Fibroblast of lung (primary cell): Measurements from ENCODE around the gene DCUN1D1. TPM values are rescaled to one million over a fixed set of nuclear protein-coding genes. Genes with fewer than 3 reads are reported as not detected.
A peak's percentile ranks its signal among the peaks of the same experiment; 100 is the strongest.

Experiments used
- DNase-seq, 2 donors: peaks; one replicate each; pipeline versions ENCODE4 v3.0.0 to v3.0.0-alpha.2; 2010; ENCODE audit warnings: low read depth in 2 of 2
- H2AFZ ChIP-seq: 2 replicates; pipeline ENCODE4 v1.5.1; 2012; ENCODE audit warnings: low read length, control low read depth, inconsistent platforms
- H3K27ac ChIP-seq: 2 replicates; pipeline ENCODE4 v1.5.1; 2011; ENCODE audit warnings: low read length, control low read depth; ENCODE audit not compliant: insufficient read depth
- H3K27me3 ChIP-seq: 2 replicates; pipeline ENCODE4 v1.5.1; 2011; ENCODE audit warnings: mild to moderate bottlenecking, low read length; ENCODE audit not compliant: control insufficient read depth, insufficient read depth
- H3K36me3 ChIP-seq: 2 replicates; pipeline ENCODE4 v1.5.1; 2011; ENCODE audit warnings: low read length; ENCODE audit not compliant: control insufficient read depth, insufficient read depth
- H3K4me1 ChIP-seq: 2 replicates; pipeline ENCODE4 v1.5.1; 2011; ENCODE audit warnings: low read length; ENCODE audit not compliant: control insufficient read depth, insufficient read depth; ENCODE audit errors: extremely low read depth
- H3K4me2 ChIP-seq: 2 replicates; pipeline ENCODE4 v1.5.1; 2011; ENCODE audit warnings: low read length, control low read depth; ENCODE audit not compliant: insufficient read depth; ENCODE audit errors: extremely low read depth
- H3K4me3 ChIP-seq, 4 experiments: fragments of 200-600 bp in 1 of 4; sonication (generic) in 1 of 4; replicated peaks in 1 of 4; 2 replicates each; pipeline ENCODE4 v1.5.1; 2011 to 2016; ENCODE audit warnings: low read length in 4 of 4, low read depth in 3 of 4, mild to moderate bottlenecking in 3 of 4, control low read depth in 2 of 4, inconsistent platforms in 1 of 4, mixed read lengths in 1 of 4; ENCODE audit not compliant: insufficient read depth in 1 of 4; ENCODE audit errors: control extremely low read depth in 1 of 4
- H3K79me2 ChIP-seq: 2 replicates; pipeline ENCODE4 v1.5.1; 2012; ENCODE audit warnings: mild to moderate bottlenecking, low read length, inconsistent platforms; ENCODE audit not compliant: control insufficient read depth, insufficient read depth
- H3K9ac ChIP-seq: 2 replicates; pipeline ENCODE4 v1.5.1; 2011; ENCODE audit warnings: mild to moderate bottlenecking, low read length, control low read depth; ENCODE audit not compliant: insufficient read depth
- H3K9me3 ChIP-seq: 2 replicates; pipeline ENCODE4 v1.5.1; 2012; ENCODE audit warnings: low read depth, low read length; ENCODE audit not compliant: control insufficient read depth, insufficient read depth
- H4K20me1 ChIP-seq: 2 replicates; pipeline ENCODE4 v1.5.1; 2011; ENCODE audit warnings: low read length; ENCODE audit not compliant: control insufficient read depth, insufficient read depth; ENCODE audit errors: extremely low read depth
- EZH2 ChIP-seq: IDR thresholded peaks from 2 replicates; pipeline ENCODE4 v1.5.1; 2012; ENCODE audit warnings: low read length, control low read depth, mild to moderate bottlenecking; ENCODE audit errors: missing control alignments
- polyA plus RNA-seq, 2 donors: library from polyadenylated mRNA; depleted of rRNA in 1 of 2; stranded (reverse) in 1 of 2; unstranded in 1 of 2; fragments of >200 nt; gene quantifications; 2 replicates each; pipeline ENCODE4 v1.2.1, GENCODE V29; 2011 to 2012; ENCODE audit warnings: missing spikeins in 1 of 2
- total RNA-seq: library from RNA; depleted of rRNA; stranded (reverse); fragments of >200 nt; gene quantifications from 2 replicates; pipeline ENCODE4 v1.2.1, GENCODE V29; 2014
- TF ChIP-seq, protein P1 (sequence below), 2 donors: IDR thresholded peaks in 1 of 2; conservative IDR thresholded peaks in 1 of 2; 1 replicate in 1 of 2; 2 replicates in 1 of 2; pipeline ENCODE4 v1.5.1; 2011 to 2012; ENCODE audit warnings: low read length in 2 of 2, control low read depth in 1 of 2, inconsistent platforms in 1 of 2, low read depth in 1 of 2, mild to moderate bottlenecking in 1 of 2

The DCUN1D1 gene
- total and polyA plus RNA-seq, 2 donors (not counting 1 experiment from before 2014, with no cell fraction given): 26.6 to 31.0 TPM

DNA sequence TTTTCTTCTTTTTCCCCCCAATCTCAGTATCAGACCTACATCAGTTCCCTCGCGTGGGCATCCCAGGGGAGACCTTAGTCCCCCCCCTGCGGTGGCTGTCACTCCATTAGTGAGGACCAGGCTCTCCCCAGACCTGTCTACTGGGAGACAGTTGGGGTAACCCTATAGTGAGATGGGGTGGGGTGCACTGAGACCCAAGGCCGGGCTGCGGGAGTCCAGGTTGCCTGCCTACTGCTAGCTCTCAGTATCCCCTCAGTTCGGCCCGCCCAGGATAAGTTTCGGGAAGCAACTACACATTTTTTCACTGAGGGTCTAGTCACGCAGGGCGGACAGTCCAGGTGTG lies 671 bp upstream of the DCUN1D1 start:
- peak overlapping the region; percentile 67 for H3K9ac ChIP-seq
- TF ChIP-seq, protein P1, sequence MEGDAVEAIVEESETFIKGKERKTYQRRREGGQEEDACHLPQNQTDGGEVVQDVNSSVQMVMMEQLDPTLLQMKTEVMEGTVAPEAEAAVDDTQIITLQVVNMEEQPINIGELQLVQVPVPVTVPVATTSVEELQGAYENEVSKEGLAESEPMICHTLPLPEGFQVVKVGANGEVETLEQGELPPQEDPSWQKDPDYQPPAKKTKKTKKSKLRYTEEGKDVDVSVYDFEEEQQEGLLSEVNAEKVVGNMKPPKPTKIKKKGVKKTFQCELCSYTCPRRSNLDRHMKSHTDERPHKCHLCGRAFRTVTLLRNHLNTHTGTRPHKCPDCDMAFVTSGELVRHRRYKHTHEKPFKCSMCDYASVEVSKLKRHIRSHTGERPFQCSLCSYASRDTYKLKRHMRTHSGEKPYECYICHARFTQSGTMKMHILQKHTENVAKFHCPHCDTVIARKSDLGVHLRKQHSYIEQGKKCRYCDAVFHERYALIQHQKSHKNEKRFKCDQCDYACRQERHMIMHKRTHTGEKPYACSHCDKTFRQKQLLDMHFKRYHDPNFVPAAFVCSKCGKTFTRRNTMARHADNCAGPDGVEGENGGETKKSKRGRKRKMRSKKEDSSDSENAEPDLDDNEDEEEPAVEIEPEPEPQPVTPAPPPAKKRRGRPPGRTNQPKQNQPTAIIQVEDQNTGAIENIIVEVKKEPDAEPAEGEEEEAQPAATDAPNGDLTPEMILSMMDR (conservative IDR thresholded peaks at IDR 0.05 in 1 of 2, IDR thresholded peaks at IDR 0.05 in 1 of 2; ENCODE audit: low read depth in 1 of 2, low read length in 2 of 2): no peak
- no peak for TF ChIP-seq EZH2
- H3K27ac ChIP-seq: peak overlapping the region; percentile 38
- H3K4me1 ChIP-seq: no peaks in the 10 kb centered on the region
- no peaks in the 10 kb centered on the region for H4K20me1 ChIP-seq
- peaks cover 38% of the 10 kb centered on the region for H3K79me2 ChIP-seq
- peak overlapping the region; percentile 40 to 67 (median 54) for H3K4me3 ChIP-seq
- H3K27me3 ChIP-seq: no peaks in the 10 kb centered on the region
- no peaks in the 10 kb centered on the region for H3K36me3 ChIP-seq
- peak overlapping the region; percentile 67 for H2AFZ ChIP-seq
- H3K4me2 ChIP-seq: peak overlapping the region; percentile 44
- H3K9me3 ChIP-seq: no peaks in the 10 kb centered on the region
- DNase-seq: no peak

DNA sequence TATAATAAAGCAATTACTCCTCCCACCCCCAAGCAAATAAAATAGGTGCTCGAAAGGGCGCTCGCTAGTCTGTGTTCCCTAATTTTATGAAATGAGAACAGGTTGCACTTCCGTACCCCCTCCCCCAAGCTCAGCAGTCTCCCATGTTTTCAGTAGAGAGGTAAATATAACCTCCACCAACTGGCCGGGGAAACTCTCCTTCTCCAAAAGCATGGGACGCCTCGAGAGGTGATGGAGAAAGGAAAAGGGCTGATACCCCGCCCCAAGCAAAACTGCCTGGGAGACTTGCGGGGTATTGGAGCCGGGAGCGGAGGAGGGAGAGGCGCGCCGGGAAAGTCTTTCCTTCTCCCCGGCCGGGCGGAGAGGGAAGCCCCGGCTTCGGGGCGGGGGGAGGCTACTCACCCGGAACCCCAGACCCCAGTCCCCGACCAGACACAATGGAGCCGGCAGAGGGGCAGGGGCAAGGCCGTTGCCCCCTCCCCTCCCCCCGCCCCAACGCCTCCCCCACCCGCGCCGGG lies 605 bp downstream of the DCUN1D1 start:
- Histone ChIP-seq H3K4me2 (peak overlapping the region; percentile 89), H3K36me3 (no peaks in the 10 kb centered on the region), H3K9me3 (no peaks in the 10 kb centered on the region), H3K9ac (peak overlapping the region; percentile 69), H4K20me1 (no peaks in the 10 kb centered on the region), H3K79me2 (peaks cover 45% of the 10 kb centered on the region), H3K4me1 (no peaks in the 10 kb centered on the region), H3K4me3 (peak overlapping the region; percentile 68 to 94 (median 87)), H3K27ac (peak overlapping the region; percentile 52), H2AFZ (peak overlapping the region; percentile 26), H3K27me3 (no peaks in the 10 kb centered on the region)
- DNase-seq: peak in 1 of 2 donors; percentile 19
- TF ChIP-seq, protein P1 (conservative IDR thresholded peaks at IDR 0.05 in 1 of 2, IDR thresholded peaks at IDR 0.05 in 1 of 2; ENCODE audit: low read depth in 1 of 2, low read length in 2 of 2): no peak
- TF ChIP-seq EZH2: no peak

DNA sequence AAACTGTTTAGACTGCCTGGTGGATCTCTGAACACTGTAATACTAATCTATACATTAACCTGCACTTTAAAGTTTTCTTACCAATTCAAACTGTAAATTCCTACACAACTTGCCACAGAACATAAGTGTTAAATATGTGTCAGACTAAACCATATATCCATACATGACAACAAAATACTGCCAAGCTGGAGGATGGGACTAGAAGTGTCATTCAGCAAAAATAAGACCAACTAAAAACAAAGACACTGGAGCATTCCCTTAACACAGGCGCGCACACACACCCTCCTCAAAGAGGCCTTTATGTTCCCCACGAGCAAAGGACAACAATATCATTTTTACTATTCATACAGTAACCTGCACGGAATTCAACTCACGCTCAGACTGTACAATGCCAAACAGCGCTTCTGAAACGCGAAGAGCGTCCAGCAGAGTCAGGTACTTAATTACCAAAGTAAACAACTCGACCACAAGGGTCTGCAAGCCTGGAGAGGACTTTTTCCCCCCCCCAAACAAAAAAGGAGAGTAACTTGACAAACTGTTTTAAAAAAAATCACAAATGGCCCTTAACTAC lies 1.1 kb downstream of the DCUN1D1 start:
- H3K79me2 ChIP-seq: peaks cover 46% of the 10 kb centered on the region
- peak overlapping the region; percentile 89 for H3K4me2 ChIP-seq
- DNase-seq: no peak
- no peaks in the 10 kb centered on the region for H3K9me3 ChIP-seq
- H3K9ac ChIP-seq: no peak overlapping the region
- H3K27me3 ChIP-seq: no peaks in the 10 kb centered on the region
- TF ChIP-seq, protein P1 (conservative IDR thresholded peaks at IDR 0.05 in 1 of 2, IDR thresholded peaks at IDR 0.05 in 1 of 2; ENCODE audit: low read depth in 1 of 2, low read length in 2 of 2): no peak
- H3K27ac ChIP-seq: no peak overlapping the region
- peak overlapping the region; percentile 68 to 94 (median 87) for H3K4me3 ChIP-seq
- no peaks in the 10 kb centered on the region for H3K4me1 ChIP-seq
- H3K36me3 ChIP-seq: no peaks in the 10 kb centered on the region
- no peaks in the 10 kb centered on the region for H4K20me1 ChIP-seq
- no peak overlapping the region for H2AFZ ChIP-seq
